Sigmoid colon (tissue), 7 donors: ENCODE data around the gene AMMECR1. TPM values are rescaled to one million over a fixed set of nuclear protein-coding genes. Genes with fewer than 3 reads are reported as not detected.

Source experiments
- DNase-seq: peaks from one replicate; pipeline ENCODE4 v3.0.0-alpha.2; 2019
- H3K27ac ChIP-seq, 4 donors: fragments of 200-600 bp; sonication (generic); one replicate each; pipeline ENCODE4 v1.5.1; 2016 to 2019; ENCODE audit warnings: mild to moderate bottlenecking in 1 of 4
- H3K27me3 ChIP-seq, 3 donors: fragments of 200-600 bp; sonication (generic); one replicate each; pipeline ENCODE4 v1.5.1; 2019; ENCODE audit warnings: mild to moderate bottlenecking in 1 of 3
- H3K36me3 ChIP-seq, 4 donors: fragments of 200-600 bp; sonication (generic); one replicate each; pipeline ENCODE4 v1.5.1; 2016 to 2019
- H3K4me1 ChIP-seq, 4 donors: fragments of 200-600 bp; sonication (generic); one replicate each; pipeline ENCODE4 v1.5.1; 2017 to 2019
- H3K4me3 ChIP-seq, 4 donors: fragments of 200-600 bp; sonication (generic); one replicate each; pipeline ENCODE4 v1.5.1; 2017 to 2019; ENCODE audit warnings: mild to moderate bottlenecking in 2 of 4, moderate library complexity in 1 of 4
- H3K9me3 ChIP-seq, 4 donors: fragments of 200-600 bp in 3 of 4; sonication (generic) in 3 of 4; one replicate each; pipeline versions ENCODE4 v1.5.1 to v1.6.1; 2013 to 2019
- EP300 ChIP-seq, 4 donors: sonication (generic); formaldehyde crosslinking; IDR thresholded peaks; one replicate each; pipeline ENCODE4 v1.6.1; 2017; ENCODE audit warnings: antibody characterized with exemption in 4 of 4
- POLR2A ChIP-seq, 2 donors: fragments of 450-650 bp; IDR thresholded peaks; one replicate each; pipeline ENCODE4 v1.6.1; 2016; ENCODE audit warnings: antibody characterized with exemption in 2 of 2, mild to moderate bottlenecking in 2 of 2, moderate library complexity in 2 of 2
- POLR2AphosphoS5 ChIP-seq, 4 donors: sonication (generic); formaldehyde crosslinking; IDR thresholded peaks; one replicate each; pipeline ENCODE4 v1.6.1; 2017; ENCODE audit warnings: antibody characterized with exemption in 4 of 4
- WGBS, 2 donors: extraction: QIAGEN DNeasy Blood & Tissue Kit; methylation state at CpG; one replicate each; pipeline ENCODE4 v1.1.7; 2013; 5-methylcytosine and 5-hydroxymethylcytosine counted together
- intact Hi-C: fragments of 100-400 bp; cut with DNase I; formaldehyde crosslinking; loops from one replicate; pipeline ENCODE4 v1.15.1; 2023
- polyA plus RNA-seq, 3 donors: library from polyadenylated mRNA; stranded (reverse); fragments of 200-250 nt; gene quantifications; one replicate each; pipeline ENCODE4 v1.2.3, GENCODE V29; 2013
- total RNA-seq, 4 donors: library from RNA; depleted of rRNA; stranded (reverse); fragments of >200 nt; gene quantifications; one replicate each; pipeline ENCODE4 v1.1.0, GENCODE V29; 2016
- TF ChIP-seq, protein P1 (sequence below), 4 experiments: fragments of 450-650 bp in 3 of 4; fragments of 200-600 bp in 1 of 4; IDR thresholded peaks; one replicate each; pipeline ENCODE4 v1.5.1; 2016 to 2019; ENCODE audit warnings: antibody characterized with exemption in 4 of 4, mild to moderate bottlenecking in 3 of 4, moderate library complexity in 2 of 4
- donor health status: healthy with polysubstance abuse.
- donor health status: Bipolar disorder and iron deficiency.
- donor health status: healthy.

The AMMECR1 gene
- total and polyA plus RNA-seq, 7 donors = 1.5 to 8.1 (median 3.2) TPM

DNA sequence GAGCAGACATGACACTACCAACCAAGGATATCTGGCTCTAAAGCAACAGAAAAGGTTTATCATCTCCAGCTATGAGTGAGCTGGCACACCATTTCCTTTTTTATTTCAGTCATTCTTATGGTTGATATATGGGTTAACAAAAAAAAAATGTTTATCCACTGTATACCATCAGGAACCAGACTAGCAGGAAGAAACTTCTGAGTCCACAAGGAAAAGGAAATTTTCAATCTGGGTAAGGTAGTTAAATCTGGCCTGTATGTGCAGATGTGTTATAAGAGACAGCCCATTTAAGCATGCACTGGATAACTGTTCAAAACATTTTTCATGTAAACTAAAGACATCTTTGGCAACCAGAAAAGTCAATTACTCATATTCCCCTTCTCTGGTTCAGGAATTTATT is 35.0 kb downstream of the AMMECR1 start:
- Histone ChIP-seq H3K9me3 (no peaks in the 10 kb centered on the region), H3K4me3 (no peak overlapping the region), H3K36me3 (no peaks in the 10 kb centered on the region), H3K27me3 (no peaks in the 10 kb centered on the region), H3K27ac (no peak overlapping the region), H3K4me1 (peaks cover 0 to 10% (median 3%) of the 10 kb centered on the region in 4 donors)
- intact Hi-C loops = no loop called here
- DNase-seq = no peak
- TF ChIP-seq, protein P1, sequence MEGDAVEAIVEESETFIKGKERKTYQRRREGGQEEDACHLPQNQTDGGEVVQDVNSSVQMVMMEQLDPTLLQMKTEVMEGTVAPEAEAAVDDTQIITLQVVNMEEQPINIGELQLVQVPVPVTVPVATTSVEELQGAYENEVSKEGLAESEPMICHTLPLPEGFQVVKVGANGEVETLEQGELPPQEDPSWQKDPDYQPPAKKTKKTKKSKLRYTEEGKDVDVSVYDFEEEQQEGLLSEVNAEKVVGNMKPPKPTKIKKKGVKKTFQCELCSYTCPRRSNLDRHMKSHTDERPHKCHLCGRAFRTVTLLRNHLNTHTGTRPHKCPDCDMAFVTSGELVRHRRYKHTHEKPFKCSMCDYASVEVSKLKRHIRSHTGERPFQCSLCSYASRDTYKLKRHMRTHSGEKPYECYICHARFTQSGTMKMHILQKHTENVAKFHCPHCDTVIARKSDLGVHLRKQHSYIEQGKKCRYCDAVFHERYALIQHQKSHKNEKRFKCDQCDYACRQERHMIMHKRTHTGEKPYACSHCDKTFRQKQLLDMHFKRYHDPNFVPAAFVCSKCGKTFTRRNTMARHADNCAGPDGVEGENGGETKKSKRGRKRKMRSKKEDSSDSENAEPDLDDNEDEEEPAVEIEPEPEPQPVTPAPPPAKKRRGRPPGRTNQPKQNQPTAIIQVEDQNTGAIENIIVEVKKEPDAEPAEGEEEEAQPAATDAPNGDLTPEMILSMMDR (IDR thresholded peaks at IDR 0.05) = no peak
- no peak for TF ChIP-seq POLR2AphosphoS5 (IDR thresholded peaks at IDR 0.05)
- no peak for TF ChIP-seq POLR2A (IDR thresholded peaks at IDR 0.05)
- no peak for TF ChIP-seq EP300 (IDR thresholded peaks at IDR 0.05)

DNA sequence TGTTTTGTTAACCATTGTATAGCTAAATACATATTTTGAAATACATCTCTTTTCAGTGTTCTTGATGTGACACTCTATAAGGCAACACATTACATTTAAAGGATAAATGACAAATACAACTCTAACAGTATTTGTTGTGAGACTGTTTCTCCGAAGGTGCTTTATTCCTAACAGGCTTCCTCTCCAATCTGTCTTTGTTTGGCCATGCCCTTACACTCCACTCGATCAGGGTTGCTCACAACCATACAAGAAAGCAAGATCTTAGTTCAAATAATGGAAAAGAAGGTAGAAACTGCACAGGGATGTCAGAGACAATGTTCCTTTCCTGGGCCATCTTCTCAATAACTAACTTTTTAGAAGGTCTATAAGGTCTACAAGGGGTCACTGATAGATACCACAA is 36.5 kb downstream of the AMMECR1 start:
- intact Hi-C loops = no loop called here
- WGBS, 2 donors = 18 to 60% methylated on average over 2 of the region's 2 CpGs
- Histone ChIP-seq H3K4me3 (no peak overlapping the region), H3K27me3 (no peaks in the 10 kb centered on the region), H3K36me3 (no peaks in the 10 kb centered on the region), H3K9me3 (no peaks in the 10 kb centered on the region), H3K27ac (no peak overlapping the region), H3K4me1 (peaks cover 0 to 10% (median 3%) of the 10 kb centered on the region in 4 donors)
- TF ChIP-seq POLR2A (IDR thresholded peaks at IDR 0.05) (no peak), EP300 (IDR thresholded peaks at IDR 0.05) (no peak), POLR2AphosphoS5 (IDR thresholded peaks at IDR 0.05) (no peak)
- TF ChIP-seq, protein P1 (IDR thresholded peaks at IDR 0.05) = no peak
- no peak for DNase-seq

DNA sequence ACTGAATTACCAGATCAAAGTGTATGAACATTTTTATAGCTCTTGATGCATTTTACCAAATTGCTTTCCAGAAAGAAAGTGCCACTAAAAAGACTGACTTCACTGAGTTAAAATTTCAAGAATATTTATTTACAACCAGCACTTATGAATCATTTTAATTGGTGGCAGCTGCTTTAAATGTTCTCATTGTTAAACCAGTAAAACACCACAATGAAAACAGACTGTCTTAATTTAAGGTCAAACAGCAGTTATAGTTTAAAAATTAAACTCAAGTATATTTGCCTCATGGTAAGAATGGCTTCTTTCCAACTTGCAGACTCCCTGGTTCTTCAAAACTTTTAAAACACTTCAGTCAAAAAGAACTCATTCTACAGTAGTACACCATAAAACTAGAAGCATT is 36.9 kb downstream of the AMMECR1 start:
- TF ChIP-seq POLR2A (IDR thresholded peaks at IDR 0.05) = no peak
- TF ChIP-seq EP300 (IDR thresholded peaks at IDR 0.05) = no peak
- no peak for TF ChIP-seq POLR2AphosphoS5 (IDR thresholded peaks at IDR 0.05)
- TF ChIP-seq, protein P1 (IDR thresholded peaks at IDR 0.05) = no peak
- intact Hi-C loops = no loop called here
- H3K27ac ChIP-seq = no peak overlapping the region

DNA sequence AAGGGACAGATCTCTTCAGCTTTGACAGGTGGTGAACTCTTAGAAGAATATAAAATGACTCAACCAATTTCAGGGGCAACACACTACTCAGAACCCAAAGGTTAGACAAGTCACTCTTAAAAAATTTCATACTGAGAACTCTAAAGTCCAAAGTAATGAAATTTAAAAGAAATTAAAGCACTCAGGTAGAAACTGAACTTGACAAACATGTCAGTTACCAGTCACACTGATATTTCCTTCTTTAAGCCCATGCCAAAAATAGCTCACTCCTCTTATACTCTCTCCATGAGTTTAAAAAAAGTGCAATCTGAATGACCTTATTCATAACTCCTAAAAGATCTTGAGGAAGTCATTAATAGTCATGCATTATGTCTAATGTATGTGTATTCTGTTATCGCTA is 40.3 kb downstream of the AMMECR1 start:
- H3K4me3 ChIP-seq = no peak overlapping the region
- 91 to 97% methylated on average over 1 of the region's 1 CpG for WGBS, 2 donors
- TF ChIP-seq EP300 (IDR thresholded peaks at IDR 0.05) (no peak), POLR2A (IDR thresholded peaks at IDR 0.05) (no peak), POLR2AphosphoS5 (IDR thresholded peaks at IDR 0.05) (no peak)
- TF ChIP-seq, protein P1 (IDR thresholded peaks at IDR 0.05) = no peak
- H3K4me1 ChIP-seq = peaks cover 0 to 10% (median 3%) of the 10 kb centered on the region in 4 donors
- DNase-seq = no peak
- no peaks in the 10 kb centered on the region for H3K9me3 ChIP-seq
- H3K27ac ChIP-seq = no peak overlapping the region
- intact Hi-C loops = no loop called here
- no peaks in the 10 kb centered on the region for H3K27me3 ChIP-seq
- no peaks in the 10 kb centered on the region for H3K36me3 ChIP-seq

More for the DNA sequence above, 36.9 kb downstream of the AMMECR1 start:
- no peak overlapping the region for H3K4me3 ChIP-seq
- H3K27me3 ChIP-seq = no peaks in the 10 kb centered on the region
- no peaks in the 10 kb centered on the region for H3K9me3 ChIP-seq
- H3K4me1 ChIP-seq = peaks cover 0 to 10% (median 3%) of the 10 kb centered on the region in 4 donors
- no peaks in the 10 kb centered on the region for H3K36me3 ChIP-seq
- DNase-seq = no peak

DNA sequence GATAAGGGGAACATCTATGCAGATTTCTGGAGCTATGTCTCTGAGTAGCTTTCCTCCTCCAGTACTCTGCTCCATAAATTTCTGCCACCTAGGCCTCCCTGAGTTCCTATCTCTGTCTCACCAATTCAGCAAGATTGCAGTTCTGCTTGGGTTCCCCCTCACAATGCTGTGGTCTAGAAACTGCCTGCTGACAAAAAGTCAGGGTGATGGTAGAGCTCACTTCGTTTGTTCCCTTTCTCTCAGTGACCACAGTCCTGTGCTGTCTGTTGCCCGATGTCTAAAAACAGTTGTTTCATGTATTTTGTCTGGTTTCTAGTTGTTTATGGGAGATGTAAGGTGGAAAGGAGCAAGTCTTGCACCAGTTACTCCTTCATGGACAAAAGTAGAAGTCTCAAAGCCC is 41.1 kb downstream of the AMMECR1 start:
- H3K36me3 ChIP-seq = no peaks in the 10 kb centered on the region
- H3K4me1 ChIP-seq = peaks cover 0 to 10% (median 3%) of the 10 kb centered on the region in 4 donors
- intact Hi-C loops = no loop called here
- TF ChIP-seq POLR2A (IDR thresholded peaks at IDR 0.05) = no peak
- DNase-seq = no peak
- H3K4me3 ChIP-seq = no peak overlapping the region
- no peaks in the 10 kb centered on the region for H3K27me3 ChIP-seq
- no peaks in the 10 kb centered on the region for H3K9me3 ChIP-seq
- WGBS, 2 donors = 48 to 85% methylated on average over 2 of the region's 2 CpGs
- H3K27ac ChIP-seq = no peak overlapping the region
